OCI-LY7 (cell line): ENCODE measurements around the gene TMCC2. TPM values are rescaled to one million over a fixed set of nuclear protein-coding genes. Genes with fewer than 3 reads are reported as not detected.

ENCODE experiments used
- BruUV-seq: library from RNA; stranded (reverse); fragments of 400-500 nt; replicated peaks from 2 replicates; lab custom pipeline; 2021; lab: Mats Ljungman, UMichigan
- CTCF ChIA-PET: fragments of 300-600 bp; sonication (Branson Sonifier 250); formaldehyde crosslinking; loops from one replicate; lab custom pipeline; 2022; ENCODE audit warnings: antibody characterized with exemption; ENCODE audit not compliant: unreplicated experiment; lab: Charles Lee
- POLR2A ChIA-PET: fragments of 300-600 bp; sonication (Branson Sonifier 250); formaldehyde crosslinking; loops from one replicate; lab custom pipeline; 2022; ENCODE audit warnings: antibody characterized with exemption; lab: Charles Lee
- DNase-seq: peaks from one replicate; pipeline ENCODE4 v3.0.0-alpha.2; 2015; ENCODE audit warnings: low spot score
- H2AFZ ChIP-seq: fragments of 200-600 bp; sonication (generic), shearing (Covaris generic); 2 replicates; pipeline ENCODE4 v1.6.1; 2014; ENCODE audit warnings: mild to moderate bottlenecking, antibody characterized with exemption, low read length, moderate library complexity
- H3K27ac ChIP-seq: fragments of 200-600 bp; sonication (generic); 2 replicates; pipeline ENCODE4 v1.5.1; 2014; ENCODE audit warnings: mixed run types, low read depth, mild to moderate bottlenecking, moderate library complexity, low read length, inconsistent platforms; ENCODE audit not compliant: poor library complexity, severe bottlenecking
- H3K36me3 ChIP-seq: fragments of 200-600 bp; sonication (generic); 2 replicates; pipeline ENCODE4 v1.6.1; 2014; ENCODE audit warnings: mild to moderate bottlenecking, antibody characterized with exemption, low read length, moderate library complexity, mixed read lengths; ENCODE audit not compliant: insufficient read depth
- H3K4me1 ChIP-seq: fragments of 200-600 bp; sonication (generic); 2 replicates; pipeline ENCODE4 v1.5.1; 2014; ENCODE audit warnings: mild to moderate bottlenecking, low read length; ENCODE audit not compliant: insufficient read depth, poor library complexity, severe bottlenecking
- H3K4me2 ChIP-seq: fragments of 200-600 bp; sonication (generic); 2 replicates; pipeline ENCODE4 v1.6.1; 2014; ENCODE audit warnings: mild to moderate bottlenecking, low read length
- H3K4me3 ChIP-seq: fragments of 200-600 bp; sonication (generic); 2 replicates; pipeline ENCODE4 v1.5.1; 2014; ENCODE audit warnings: mild to moderate bottlenecking, low read depth, low read length; ENCODE audit not compliant: poor library complexity, severe bottlenecking
- H3K79me2 ChIP-seq: fragments of 200-600 bp; sonication (generic); 2 replicates; pipeline ENCODE4 v1.6.1; 2016; ENCODE audit warnings: low read depth, mild to moderate bottlenecking, low read length, moderate library complexity, mixed read lengths; ENCODE audit not compliant: insufficient read depth
- H3K9me2 ChIP-seq: fragments of 200-600 bp; sonication (generic); 2 replicates; pipeline ENCODE4 v1.6.1; 2016; ENCODE audit warnings: mild to moderate bottlenecking, low read length, mixed read lengths; ENCODE audit not compliant: insufficient read depth
- H3K9me3 ChIP-seq: fragments of 200-600 bp; sonication (generic); 2 replicates; pipeline ENCODE4 v1.6.1; 2014; ENCODE audit warnings: mild to moderate bottlenecking, mixed run types, low read length, mixed read lengths
- H4K20me1 ChIP-seq: fragments of 200-600 bp; sonication (generic); 2 replicates; pipeline ENCODE4 v1.6.1; 2014; ENCODE audit warnings: mild to moderate bottlenecking, antibody characterized with exemption, low read length, moderate library complexity, mixed read lengths; ENCODE audit not compliant: insufficient read depth
- EZH2phosphoT487 ChIP-seq: fragments of 200-600 bp; sonication (generic); IDR thresholded peaks from 2 replicates; pipeline ENCODE4 v1.6.1; 2018; ENCODE audit warnings: low read depth, borderline replicate concordance, mild to moderate bottlenecking, mixed run types, antibody characterized with exemption, low read length, moderate library complexity, mixed read lengths
- intact Hi-C: fragments of 100-400 bp; cut with micrococcal nuclease; formaldehyde crosslinking; loops from one replicate; pipeline ENCODE4 v1.10.0; 2022; ENCODE audit not compliant: unreplicated experiment
- total RNA-seq, 2 experiments: library from RNA; depleted of rRNA in 1 of 2; stranded (reverse); fragments of >200 nt in 1 of 2; shearing (Covaris generic) in 1 of 2; gene quantifications; 2 replicates each; pipeline ENCODE4 v1.2.3, GENCODE V29; 2014 to 2022
- TF ChIP-seq, protein P1 (sequence below): fragments of 200-600 bp; sonication (generic); conservative IDR thresholded peaks from 2 replicates; pipeline ENCODE4 v1.5.1; 2014; ENCODE audit warnings: mild to moderate bottlenecking, antibody characterized with exemption, low read length, moderate library complexity, mixed read lengths

TMCC2 gene
- total RNA-seq, 2 experiments from 2014 or later: 5.2 to 7.8 TPM

DNA sequence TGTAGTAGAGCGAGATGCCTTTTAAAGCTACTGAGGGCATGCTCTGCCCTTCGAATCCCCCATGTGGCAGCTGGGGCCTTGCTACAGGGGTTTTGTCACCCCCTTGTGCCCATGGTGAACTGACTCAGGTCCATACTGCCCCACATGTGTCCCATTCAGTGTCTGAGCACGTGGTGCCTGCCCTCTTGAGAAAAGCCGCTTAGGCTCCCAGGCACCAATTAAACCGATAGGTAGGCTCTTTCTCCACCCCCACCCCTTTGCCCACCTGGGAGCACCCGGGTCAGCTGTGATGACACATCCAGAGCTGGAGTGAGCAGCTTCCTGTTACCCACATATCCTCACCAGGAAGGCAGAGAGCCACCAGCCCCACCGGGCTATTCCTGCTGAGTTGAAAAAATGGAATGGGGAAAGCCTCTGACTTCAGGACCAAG, 30.5 kb downstream of the TMCC2 start:
- H3K9me3 ChIP-seq: no peaks in the 10 kb centered on the region
- TF ChIP-seq EZH2phosphoT487: no peak
- TF ChIP-seq, protein P1, sequence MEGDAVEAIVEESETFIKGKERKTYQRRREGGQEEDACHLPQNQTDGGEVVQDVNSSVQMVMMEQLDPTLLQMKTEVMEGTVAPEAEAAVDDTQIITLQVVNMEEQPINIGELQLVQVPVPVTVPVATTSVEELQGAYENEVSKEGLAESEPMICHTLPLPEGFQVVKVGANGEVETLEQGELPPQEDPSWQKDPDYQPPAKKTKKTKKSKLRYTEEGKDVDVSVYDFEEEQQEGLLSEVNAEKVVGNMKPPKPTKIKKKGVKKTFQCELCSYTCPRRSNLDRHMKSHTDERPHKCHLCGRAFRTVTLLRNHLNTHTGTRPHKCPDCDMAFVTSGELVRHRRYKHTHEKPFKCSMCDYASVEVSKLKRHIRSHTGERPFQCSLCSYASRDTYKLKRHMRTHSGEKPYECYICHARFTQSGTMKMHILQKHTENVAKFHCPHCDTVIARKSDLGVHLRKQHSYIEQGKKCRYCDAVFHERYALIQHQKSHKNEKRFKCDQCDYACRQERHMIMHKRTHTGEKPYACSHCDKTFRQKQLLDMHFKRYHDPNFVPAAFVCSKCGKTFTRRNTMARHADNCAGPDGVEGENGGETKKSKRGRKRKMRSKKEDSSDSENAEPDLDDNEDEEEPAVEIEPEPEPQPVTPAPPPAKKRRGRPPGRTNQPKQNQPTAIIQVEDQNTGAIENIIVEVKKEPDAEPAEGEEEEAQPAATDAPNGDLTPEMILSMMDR: 0 out of 2 replicates have a peak, but pooled peaks have one; percentile 26
- no peaks in the 10 kb centered on the region for H3K9me2 ChIP-seq
- intact Hi-C loops: loop anchor here (5.0 to 10.0 kb wide), 2 partner anchors 136 to 193 kb away; partner anchors contain the start of gene RBBP5
- H4K20me1 ChIP-seq: no peaks in the 10 kb centered on the region
- 0 out of 2 replicates have a peak overlapping the region, but pooled peaks have one; percentile 5 for H3K4me2 ChIP-seq
- H3K4me3 ChIP-seq: no peak overlapping the region
- no peaks in the 10 kb centered on the region for H3K79me2 ChIP-seq
- DNase-seq: peak; percentile 31
- H3K36me3 ChIP-seq: no peaks in the 10 kb centered on the region
- no TSS peak for BruUV-seq
- no peak overlapping the region for H2AFZ ChIP-seq
- CTCF ChIA-PET: interaction anchor here (0.6 to 8.0 kb wide), 3 partner anchors 12 to 39 kb away, joined by 4 to 48 read pairs (median 6); partner anchors contain the start of gene TMCC2
- H3K4me1 ChIP-seq: peaks cover 45% of the 10 kb centered on the region
- POLR2A ChIA-PET: interaction anchor here (0.6 to 1.4 kb wide), 2 partner anchors 12 to 48 kb away, joined by 3 to 4 read pairs; no protein-coding TSS in a partner anchor
- H3K27ac ChIP-seq: no peak overlapping the region

DNA sequence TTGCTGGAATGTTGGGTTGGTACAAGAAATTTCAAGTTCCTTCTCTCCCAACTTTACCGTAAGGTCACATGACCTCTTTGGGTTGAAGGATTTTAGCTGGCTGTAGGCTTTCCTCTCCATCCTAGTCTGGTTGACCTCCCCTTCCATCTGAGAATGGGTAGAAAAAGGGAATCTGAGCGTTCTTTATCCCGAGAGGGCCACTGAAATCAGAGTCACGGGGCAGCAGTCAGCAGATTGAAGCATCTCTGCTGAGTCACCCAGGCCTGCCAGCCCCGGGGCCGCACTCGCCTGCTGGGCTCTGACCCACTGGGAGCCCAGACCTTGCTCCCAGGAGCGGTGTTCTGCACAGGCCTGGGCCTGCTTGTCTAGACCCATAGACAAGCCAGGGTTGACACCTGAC, 31.0 kb downstream of the TMCC2 start:
- no peak overlapping the region for H2AFZ ChIP-seq
- H3K27ac ChIP-seq: peak overlapping the region; percentile 21
- DNase-seq: no peak
- intact Hi-C loops: loop anchor here (5.0 to 10.0 kb wide), 2 partner anchors 136 to 194 kb away; partner anchors contain the start of gene RBBP5
- H3K4me2 ChIP-seq: peak overlapping the region; percentile 23
- no peaks in the 10 kb centered on the region for H3K36me3 ChIP-seq
- H4K20me1 ChIP-seq: no peaks in the 10 kb centered on the region
- CTCF ChIA-PET: interaction anchor here (0.6 to 8.0 kb wide), 4 partner anchors 12 to 138 kb away, joined by 3 to 48 read pairs (median 5); partner anchors contain the start of gene TMCC2
- no peak for TF ChIP-seq EZH2phosphoT487
- TF ChIP-seq, protein P1: no peak
- BruUV-seq: no TSS peak
- no peaks in the 10 kb centered on the region for H3K9me3 ChIP-seq
- peaks cover 45% of the 10 kb centered on the region for H3K4me1 ChIP-seq
- POLR2A ChIA-PET: interaction anchor here (0.6 to 0.9 kb wide), 2 partner anchors 16 to 794 kb away, joined by 3 read pairs; no protein-coding TSS in a partner anchor
- no peak overlapping the region for H3K4me3 ChIP-seq
- H3K79me2 ChIP-seq: no peaks in the 10 kb centered on the region
- H3K9me2 ChIP-seq: no peaks in the 10 kb centered on the region
